Sigmoid colon (tissue), 4 donors: Measurements from ENCODE around the gene SPEM2.

Source experiments
- CTCF ChIP-seq, 4 experiments: fragments of 450-650 bp in 3 of 4; fragments of 200-600 bp in 1 of 4; IDR thresholded peaks; one replicate each; pipeline ENCODE4 v1.5.1; 2016 to 2019; ENCODE audit warnings: antibody characterized with exemption in 4 of 4, mild to moderate bottlenecking in 3 of 4, moderate library complexity in 2 of 4
- EP300 ChIP-seq, 4 donors: sonication (generic); formaldehyde crosslinking; IDR thresholded peaks; one replicate each; pipeline ENCODE4 v1.6.1; 2017; ENCODE audit warnings: antibody characterized with exemption in 4 of 4
- POLR2A ChIP-seq, 2 donors: fragments of 450-650 bp; IDR thresholded peaks; one replicate each; pipeline ENCODE4 v1.6.1; 2016; ENCODE audit warnings: antibody characterized with exemption in 2 of 2, mild to moderate bottlenecking in 2 of 2, moderate library complexity in 2 of 2

- TF ChIP-seq CTCF (IDR thresholded peaks at IDR 0.05) (no peak), POLR2A (IDR thresholded peaks at IDR 0.05) (no peak), EP300 (IDR thresholded peaks at IDR 0.05) (no peak)
These were observed 42.5 kb upstream of the SPEM2 start for GRCh38 chr17:7382901-7383300.
